GM11168 (cell line): ENCODE data around the gene EFL1.

Experiments
- in situ Hi-C: fragments of 300-500 bp; cut with MboI; formaldehyde crosslinking; loops from one replicate; pipeline ENCODE4 v1.12.0; 2022; ENCODE audit warnings: low sequenced_read_pairs; ENCODE audit not compliant: unreplicated experiment

The EFL1 gene

DNA sequence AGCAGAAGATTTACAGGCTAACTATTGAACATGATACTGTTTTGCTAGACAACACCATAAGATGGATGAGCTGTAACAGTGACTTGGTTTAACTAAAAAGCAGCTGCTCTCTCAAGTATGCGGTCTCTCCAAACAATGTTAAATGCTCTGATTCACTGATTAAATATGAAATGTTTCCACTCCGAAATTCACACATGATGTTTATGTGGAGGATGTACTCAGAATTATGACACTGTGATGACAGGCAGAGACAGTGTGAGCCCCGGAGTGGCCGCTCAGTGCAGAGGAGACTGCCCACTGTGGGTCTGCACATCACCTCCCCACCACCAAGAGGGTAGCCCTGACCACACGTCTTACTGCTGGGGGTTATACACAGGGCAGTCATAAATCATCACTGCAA, 132.8 kb downstream of the EFL1 start:
- in situ Hi-C loops, result no loop called here

DNA sequence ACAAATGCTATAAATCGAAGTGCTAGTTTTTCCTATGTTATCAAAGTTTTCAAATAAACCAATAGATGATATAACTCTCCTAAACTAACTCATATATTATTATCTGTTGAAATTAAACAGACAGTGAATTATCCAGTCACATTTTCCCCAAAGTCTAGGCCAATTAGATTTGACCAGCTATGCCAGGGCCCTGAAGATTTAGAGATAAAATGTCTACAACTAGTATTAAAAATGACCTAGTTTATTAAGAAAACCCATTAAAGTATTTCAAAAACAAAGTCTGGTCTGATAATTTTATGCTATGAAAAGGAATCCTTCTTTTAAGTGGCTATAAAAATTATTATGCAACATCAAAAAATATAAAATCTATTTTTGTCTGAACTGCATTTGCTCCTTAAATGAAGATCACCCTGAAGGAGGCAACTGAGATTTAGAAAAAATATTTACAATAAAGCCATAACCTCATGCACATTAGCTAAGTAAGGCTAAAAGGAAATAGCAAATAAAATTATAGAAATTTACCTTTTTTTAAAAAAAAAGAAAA, 133.3 kb downstream of the EFL1 start:
- in situ Hi-C loops, result no loop called here

DNA sequence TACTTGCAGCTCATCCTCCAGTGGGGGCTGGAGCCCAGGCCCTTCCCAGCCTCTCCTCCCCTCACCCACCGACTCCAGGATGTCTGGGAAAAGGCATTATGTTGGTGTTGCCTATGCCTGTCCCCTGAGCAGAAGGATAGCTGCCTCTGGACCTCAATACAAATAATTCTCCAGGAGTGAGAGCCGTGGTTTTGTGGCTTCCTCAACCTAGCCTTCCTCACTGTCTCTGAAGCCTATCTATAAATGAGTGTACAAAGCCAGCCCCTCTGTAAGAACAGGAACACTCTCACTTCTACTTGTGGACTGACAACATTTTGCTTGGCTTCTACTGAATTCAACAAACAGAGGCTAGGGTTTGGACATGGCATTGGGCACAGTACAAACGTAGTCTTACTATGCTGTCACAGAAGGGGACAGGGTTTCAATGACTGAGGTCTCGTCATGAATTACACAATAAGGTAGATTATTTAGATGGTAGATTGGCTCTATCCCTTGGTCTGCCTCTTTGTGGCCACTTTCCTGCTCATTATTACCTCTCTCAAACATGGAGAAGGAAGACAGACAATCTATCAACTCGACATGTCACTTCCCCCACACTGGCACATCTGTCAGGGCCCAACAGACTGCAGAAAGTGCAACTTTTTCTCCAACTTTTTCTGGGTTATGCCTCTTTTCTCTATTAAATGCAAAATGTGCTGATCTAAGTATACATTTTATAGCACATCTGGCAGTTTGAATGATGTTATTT, 134.0 kb downstream of the EFL1 start:
- in situ Hi-C loops, result no loop called here

DNA sequence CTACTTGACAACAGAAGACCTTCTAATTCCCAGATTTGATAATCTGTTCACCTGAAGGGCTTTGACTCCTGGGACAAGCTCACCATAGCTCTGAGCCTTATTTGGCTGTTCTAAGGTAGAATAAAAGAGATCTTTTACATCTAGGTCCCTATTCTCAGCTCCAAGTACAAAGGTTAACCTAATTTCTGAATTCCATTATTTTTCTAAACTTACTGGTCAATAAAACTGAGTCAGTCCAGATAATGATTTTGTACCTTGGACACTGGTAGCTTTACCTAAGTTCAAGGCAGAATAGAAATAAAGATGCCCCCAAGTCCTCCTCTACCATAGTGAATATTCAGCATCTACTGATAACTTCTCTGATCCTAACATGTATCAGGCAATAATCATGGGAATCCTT, 135.0 kb downstream of the EFL1 start:
- in situ Hi-C loops, result no loop called here

GRCh38 chr15:82126346-82126745, 136.2 kb downstream of the EFL1 start:
- in situ Hi-C loops, result no loop called here

DNA sequence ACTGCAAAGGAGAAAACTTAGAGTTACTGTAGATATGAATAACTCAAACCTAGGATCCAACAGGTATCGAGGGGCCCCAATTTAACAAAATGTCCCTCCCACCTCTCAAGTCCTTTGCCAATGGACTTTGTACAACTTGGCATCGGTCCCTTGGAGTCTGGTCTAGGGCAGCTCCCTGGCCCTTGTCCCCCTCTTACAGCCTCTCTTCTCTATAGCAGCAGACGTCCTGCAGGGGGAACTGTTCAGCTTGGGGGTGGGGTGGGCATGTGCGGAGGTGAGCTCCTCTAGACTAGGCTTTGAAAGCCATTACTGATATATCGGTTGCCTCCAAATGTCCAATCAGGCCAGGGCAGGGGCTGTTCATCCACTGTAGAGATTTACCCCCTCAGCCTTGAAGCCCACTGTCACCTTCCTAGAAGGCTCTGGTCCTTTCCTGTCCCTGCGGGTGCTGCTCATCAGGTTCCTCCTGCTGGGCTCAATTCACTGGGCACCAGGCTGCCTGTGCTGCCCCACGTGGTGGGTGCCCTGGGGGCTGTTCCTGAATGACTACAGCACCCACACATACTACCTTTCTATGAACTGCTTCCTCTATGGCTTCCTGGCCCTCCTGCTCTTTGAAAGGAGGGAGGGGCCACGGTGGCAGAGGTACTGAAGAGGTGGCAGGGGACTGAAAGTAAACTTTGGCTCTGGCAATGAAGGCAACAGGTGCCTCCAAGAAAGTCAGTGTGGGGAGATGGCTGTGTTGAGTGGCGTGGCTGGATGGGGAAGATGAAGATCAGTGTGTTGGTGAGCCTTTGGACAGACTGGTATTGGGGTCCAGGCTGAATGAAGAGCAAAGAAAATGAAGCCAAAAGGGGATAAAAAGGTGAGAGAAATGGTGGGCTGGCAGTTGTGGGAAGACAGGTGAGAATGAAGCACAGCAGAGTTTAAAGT, 137.9 kb downstream of the EFL1 start:
- in situ Hi-C loops, result no loop called here

- in situ Hi-C loops, result no loop called here
Measured at GRCh38 chr15:82122746-82123400, 139.7 kb downstream of the EFL1 start.

- in situ Hi-C loops, result no loop called here
Measured at GRCh38 chr15:82118040-82118439, 144.5 kb downstream of the EFL1 start.

DNA sequence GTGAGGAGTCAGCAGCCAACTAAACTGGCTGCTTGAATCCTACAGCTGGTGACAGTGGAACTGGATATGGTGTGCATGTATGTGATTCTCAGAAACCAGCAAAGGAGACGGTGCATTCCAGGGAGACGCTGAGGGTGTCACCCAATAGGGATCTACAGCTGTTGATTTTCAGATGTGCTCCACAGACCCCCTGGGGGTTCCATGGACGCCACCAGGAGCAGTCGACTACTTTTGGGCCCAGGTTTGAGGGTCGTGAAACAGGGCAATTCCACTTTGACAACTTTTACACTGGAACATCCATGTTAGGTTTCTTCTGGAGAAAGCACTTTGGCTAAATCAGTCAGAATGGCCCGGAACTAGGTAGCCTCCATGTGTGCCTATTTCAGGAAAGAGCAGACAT, 145.2 kb downstream of the EFL1 start:
- in situ Hi-C loops, result no loop called here

DNA sequence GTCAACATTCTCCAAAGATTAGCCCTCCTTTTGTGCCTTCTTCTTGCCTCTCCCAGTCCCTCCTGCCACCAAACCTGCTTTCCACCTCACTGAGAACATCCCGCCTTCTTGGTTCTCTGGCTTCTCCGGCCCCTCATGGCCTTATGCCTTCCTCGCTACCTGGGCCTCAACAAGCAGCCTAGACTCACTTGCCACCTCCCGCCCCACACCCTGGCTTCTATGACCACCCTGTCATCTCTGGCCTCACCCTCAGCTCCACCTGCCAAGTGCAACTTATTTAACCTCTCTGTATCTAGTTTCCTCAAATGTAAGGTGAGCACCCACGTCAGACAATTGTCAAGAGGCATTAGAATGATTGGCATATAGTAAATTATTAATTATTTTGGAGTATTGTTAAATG, 147.9 kb downstream of the EFL1 start:
- in situ Hi-C loops, result loop anchor here (5.0 kb wide), 1 partner anchor 78 kb away; no protein-coding TSS in a partner anchor

GRCh38 chr15:82113106-82113715, 149.3 kb downstream of the EFL1 start:
- in situ Hi-C loops, result loop anchor here (5.0 kb wide), 1 partner anchor 79 kb away; no protein-coding TSS in a partner anchor

DNA sequence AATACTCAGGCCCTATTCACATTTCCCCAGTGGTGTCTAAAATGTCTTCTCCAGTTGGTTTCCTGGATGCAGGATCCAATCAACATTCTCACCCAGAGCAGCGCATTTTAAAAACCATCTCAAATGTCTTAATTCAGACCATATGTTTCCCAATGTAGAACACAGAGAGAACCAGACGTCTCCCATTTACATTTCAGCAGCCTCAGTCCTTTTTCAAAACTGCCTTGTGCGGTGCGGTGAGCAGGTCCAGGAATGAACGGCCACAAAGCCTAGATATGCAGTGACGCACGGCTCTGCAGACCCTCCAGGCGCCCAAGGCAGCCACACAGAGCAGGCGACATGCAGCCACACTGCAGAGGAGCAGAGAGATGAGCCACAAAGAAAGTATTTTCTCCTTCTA, 150.6 kb downstream of the EFL1 start:
- in situ Hi-C loops, result loop anchor here (5.0 kb wide), 1 partner anchor 80 kb away; no protein-coding TSS in a partner anchor

GRCh38 chr15:82110144-82110543, 152.4 kb downstream of the EFL1 start:
- in situ Hi-C loops, result loop anchor here (5.0 kb wide), 1 partner anchor 82 kb away; no protein-coding TSS in a partner anchor

DNA sequence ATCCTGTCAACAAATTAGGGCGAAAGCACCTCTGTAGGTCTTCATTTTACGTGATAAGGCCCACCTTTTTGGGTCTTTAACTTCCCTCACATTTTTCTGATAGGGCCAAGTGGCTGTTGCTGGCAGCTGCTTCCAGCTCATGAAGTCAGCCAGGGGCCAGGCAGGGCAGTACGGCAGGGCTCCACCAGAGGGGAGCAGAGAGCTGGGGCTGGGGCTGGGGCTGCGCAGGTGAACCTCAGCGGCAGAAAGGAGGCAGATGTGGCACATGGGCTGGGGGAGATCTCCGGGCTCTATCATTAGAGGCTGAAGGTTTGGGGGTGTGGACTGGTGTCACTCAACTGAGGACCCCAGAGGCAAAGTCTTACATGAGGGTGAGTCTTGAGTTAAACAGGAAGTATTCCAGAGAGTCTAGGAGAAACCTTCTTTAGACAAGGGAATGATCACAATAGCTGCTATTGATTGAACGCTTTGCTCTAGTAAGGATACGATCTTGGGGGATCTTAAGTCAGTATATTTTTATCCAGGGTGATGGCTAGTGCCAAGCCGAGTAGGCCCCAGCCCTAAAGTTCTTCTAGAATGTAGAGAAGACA, 153.9 kb downstream of the EFL1 start:
- in situ Hi-C loops, result no loop called here

GRCh38 chr15:82106679-82107078, 155.9 kb downstream of the EFL1 start:
- in situ Hi-C loops, result no loop called here

DNA sequence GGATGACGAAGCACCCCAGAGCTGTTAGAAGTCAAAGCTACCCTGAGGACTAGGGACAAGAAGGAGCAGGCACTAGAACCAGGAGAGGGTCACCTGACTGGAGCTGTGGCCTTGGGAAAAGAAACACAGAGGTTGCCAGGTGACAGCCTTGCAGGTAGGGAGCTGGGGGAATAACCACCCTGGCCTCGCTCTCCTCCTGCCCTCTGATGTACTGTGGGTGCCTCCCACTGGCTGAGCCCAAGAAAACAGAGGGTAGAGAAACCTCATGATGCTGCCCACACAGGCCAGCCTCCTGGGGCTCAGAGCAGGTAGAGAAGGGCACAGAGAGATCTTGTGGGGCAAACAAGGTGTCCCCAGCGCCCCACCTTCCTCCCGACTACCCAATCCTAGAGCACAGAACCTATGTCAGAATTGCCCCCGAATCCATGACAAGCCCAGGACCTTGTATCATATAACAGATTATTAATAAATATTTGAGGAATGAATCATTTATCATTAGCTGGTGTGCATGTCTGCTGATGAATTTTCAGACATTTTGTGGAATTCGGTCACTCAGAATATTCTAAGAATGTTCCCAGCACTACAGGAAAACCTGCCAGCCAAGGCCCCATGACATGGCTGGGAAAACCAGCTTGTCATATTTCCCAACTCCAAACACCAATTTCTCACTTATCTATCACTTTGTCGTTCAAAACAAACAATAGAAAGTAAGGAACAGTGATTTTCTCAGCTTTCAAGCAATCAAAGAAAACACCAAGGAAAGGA, 156.9 kb downstream of the EFL1 start:
- in situ Hi-C loops, result no loop called here

DNA sequence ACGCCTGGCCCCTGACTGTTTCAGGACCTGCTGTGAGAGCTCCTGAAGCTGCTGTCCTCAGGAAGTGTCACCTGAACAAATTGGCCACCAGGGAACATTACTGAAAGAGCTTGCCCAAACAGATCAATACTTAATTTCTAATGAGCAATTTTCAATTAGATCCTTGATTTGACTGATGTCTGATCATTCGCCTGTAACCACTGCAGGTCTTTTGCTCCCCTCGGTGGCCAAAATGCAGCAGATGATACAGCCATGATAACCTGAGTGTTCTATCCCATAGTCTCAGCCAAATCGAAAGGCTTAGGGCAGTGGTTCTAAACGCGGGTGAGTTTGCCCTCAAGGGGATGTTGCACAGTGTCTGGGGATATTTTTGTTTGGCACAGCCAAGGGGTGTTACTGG, 159.1 kb downstream of the EFL1 start:
- in situ Hi-C loops, result no loop called here

DNA sequence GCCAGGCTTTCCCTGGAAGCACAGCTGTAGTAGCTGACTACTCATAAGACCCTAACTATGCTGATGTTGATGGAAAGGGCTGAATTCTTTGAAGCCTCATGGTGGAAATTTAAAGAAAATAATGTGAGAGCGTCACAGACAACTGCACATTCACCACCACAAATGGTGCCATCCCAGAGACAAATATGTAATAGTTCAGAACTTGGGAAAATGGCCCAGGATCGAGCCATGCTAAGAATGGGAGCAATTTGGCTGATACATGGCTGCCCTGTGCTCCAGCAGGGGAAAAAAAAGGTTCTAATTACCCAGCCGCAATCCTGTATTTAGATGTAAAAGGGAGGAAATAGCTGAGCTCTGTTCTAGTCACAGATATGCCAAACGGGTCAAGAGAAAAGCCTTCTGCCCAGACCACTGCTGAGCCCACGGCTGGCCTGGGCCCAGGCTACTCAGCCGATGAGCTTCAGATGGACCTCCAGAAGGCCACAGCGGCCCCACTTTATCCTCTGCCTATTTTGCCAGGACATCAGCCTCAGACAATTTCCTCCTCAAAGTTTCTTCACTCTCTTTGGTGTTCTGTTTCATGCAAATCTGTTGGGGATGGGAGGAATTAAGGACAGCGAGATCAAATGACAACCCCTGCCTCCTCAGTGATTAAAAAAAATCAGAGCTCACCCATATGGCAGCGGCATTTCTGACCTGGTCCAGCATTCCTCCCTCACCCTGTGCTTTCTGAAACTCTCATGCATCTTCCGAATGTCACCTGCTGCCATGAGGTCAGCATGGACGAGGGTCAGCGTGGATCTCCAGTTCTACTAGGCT, 162.2 kb downstream of the EFL1 start:
- in situ Hi-C loops, result no loop called here
